Measurements from ENCODE around the gene WDR82.
"Not testable (repeated sequence)": the region's sequence is repeated elsewhere in the genome, so short reads cannot be mapped to it uniquely, and the experiment has no call there.

Gene WDR82

GRCh38 chr3:52289338-52289746 lies 10.9 kb upstream of the WDR82 start:
- H4K20me1 ChIP-seq (ENCODE audit: insufficient read depth, low read length), result no peaks in the 10 kb centered on the region
- 0 out of 2 replicates have a peak overlapping the region, but pooled peaks have one; percentile 96 for H3K27ac ChIP-seq (ENCODE audit: low read length)
- H2AFZ ChIP-seq (ENCODE audit: low read depth, low read length), result no peak overlapping the region
- H3K79me2 ChIP-seq (ENCODE audit: insufficient read depth, low read length), result peaks cover 29% of the 10 kb centered on the region
- TF ChIP-seq CTCF (IDR thresholded peaks at IDR 0.05; ENCODE audit: borderline replicate concordance, extremely low read depth, low read length, poor library complexity, severe bottlenecking) (no peak), EZH2 (IDR thresholded peaks at IDR 0.05; ENCODE audit: borderline replicate concordance, low read depth, low read length, severe bottlenecking) (no peak)
- H3K4me3 ChIP-seq (ENCODE audit: low read depth in 1 of 2, low read length in 2 of 2), result no peak overlapping the region
- peak overlapping the region; percentile 79; the same call in 1 of the 2 replicates for H3K9ac ChIP-seq (ENCODE audit: low read depth, low read length)
- H3K36me3 ChIP-seq (ENCODE audit: insufficient read depth, low read length), result peaks cover 24% of the 10 kb centered on the region
- peak overlapping the region; percentile 75 for H3K4me2 ChIP-seq (ENCODE audit: insufficient read depth, low read length)
- no peaks in the 10 kb centered on the region for H3K27me3 ChIP-seq (ENCODE audit: insufficient read depth, low read length, poor library complexity)
- ATAC-seq (ENCODE audit: insufficient read depth, low read depth) (no peak), DNase-seq (no peak)
- H3K4me1 ChIP-seq (ENCODE audit: insufficient read depth, low read length), result peaks cover 23% of the 10 kb centered on the region
- H3K9me3 ChIP-seq (ENCODE audit: insufficient read depth, low read length, severe bottlenecking), result no peaks in the 10 kb centered on the region

GRCh38 chr3:52288674-52289073 lies 10.2 kb upstream of the WDR82 start:
- H3K79me2 ChIP-seq (ENCODE audit: insufficient read depth, low read length), result peaks cover 29% of the 10 kb centered on the region
- H4K20me1 ChIP-seq (ENCODE audit: insufficient read depth, low read length), result no peaks in the 10 kb centered on the region
- ATAC-seq (ENCODE audit: insufficient read depth, low read depth), result no peak
- peak overlapping the region; percentile 79 for H3K9ac ChIP-seq (ENCODE audit: low read depth, low read length)
- peaks cover 24% of the 10 kb centered on the region for H3K36me3 ChIP-seq (ENCODE audit: insufficient read depth, low read length)
- peak overlapping the region; percentile 75 for H3K4me2 ChIP-seq (ENCODE audit: insufficient read depth, low read length)
- peak overlapping the region; percentile 96 for H3K27ac ChIP-seq (ENCODE audit: low read length)
- no peak for TF ChIP-seq CTCF (IDR thresholded peaks at IDR 0.05; ENCODE audit: borderline replicate concordance, extremely low read depth, low read length, poor library complexity, severe bottlenecking)
- no peak for TF ChIP-seq EZH2 (IDR thresholded peaks at IDR 0.05; ENCODE audit: borderline replicate concordance, low read depth, low read length, severe bottlenecking)
- H3K9me3 ChIP-seq (ENCODE audit: insufficient read depth, low read length, severe bottlenecking), result no peaks in the 10 kb centered on the region
- H3K4me1 ChIP-seq (ENCODE audit: insufficient read depth, low read length), result peaks cover 23% of the 10 kb centered on the region
- H3K4me3 ChIP-seq (ENCODE audit: low read depth in 1 of 2, low read length in 2 of 2), result peak overlapping the region; percentile 61 to 70; a peak in 3 of 4 replicates
- 0 out of 2 replicates have a peak overlapping the region, but pooled peaks have one; percentile 45 for H2AFZ ChIP-seq (ENCODE audit: low read depth, low read length)
- DNase-seq, result no peak
- no peaks in the 10 kb centered on the region for H3K27me3 ChIP-seq (ENCODE audit: insufficient read depth, low read length, poor library complexity)

- peaks cover 29% of the 10 kb centered on the region for H3K79me2 ChIP-seq (ENCODE audit: insufficient read depth, low read length)
- ATAC-seq (ENCODE audit: insufficient read depth, low read depth), result no peak
- peak overlapping the region; percentile 88; the same call in 1 of the 2 replicates for H2AFZ ChIP-seq (ENCODE audit: low read depth, low read length)
- H3K27me3 ChIP-seq (ENCODE audit: insufficient read depth, low read length, poor library complexity), result no peaks in the 10 kb centered on the region
- no peaks in the 10 kb centered on the region for H4K20me1 ChIP-seq (ENCODE audit: insufficient read depth, low read length)
- H3K4me2 ChIP-seq (ENCODE audit: insufficient read depth, low read length), result peak overlapping the region; percentile 75
- H3K9ac ChIP-seq (ENCODE audit: low read depth, low read length), result peak overlapping the region; percentile 79
- H3K27ac ChIP-seq (ENCODE audit: low read length), result peak overlapping the region; percentile 96
- H3K4me3 ChIP-seq (ENCODE audit: low read depth in 1 of 2, low read length in 2 of 2), result peak overlapping the region; percentile 61 to 70; a peak in 3 of 4 replicates
- no peaks in the 10 kb centered on the region for H3K9me3 ChIP-seq (ENCODE audit: insufficient read depth, low read length, severe bottlenecking)
- TF ChIP-seq CTCF (IDR thresholded peaks at IDR 0.05; ENCODE audit: borderline replicate concordance, extremely low read depth, low read length, poor library complexity, severe bottlenecking) (no peak), EZH2 (IDR thresholded peaks at IDR 0.05; ENCODE audit: borderline replicate concordance, low read depth, low read length, severe bottlenecking) (no peak)
- no peak for DNase-seq
- H3K36me3 ChIP-seq (ENCODE audit: insufficient read depth, low read length), result peaks cover 11% of the 10 kb centered on the region
- peaks cover 23% of the 10 kb centered on the region for H3K4me1 ChIP-seq (ENCODE audit: insufficient read depth, low read length)
Observed at GRCh38 chr3:52286777-52287110, 8.3 kb upstream of the WDR82 start.

GRCh38 chr3:52284051-52284450 lies 5.6 kb upstream of the WDR82 start:
- H3K9me3 ChIP-seq (ENCODE audit: insufficient read depth, low read length, severe bottlenecking); H3K4me2 ChIP-seq (ENCODE audit: insufficient read depth, low read length); H3K9ac ChIP-seq (ENCODE audit: low read depth, low read length); H4K20me1 ChIP-seq (ENCODE audit: insufficient read depth, low read length); H2AFZ ChIP-seq (ENCODE audit: low read depth, low read length); H3K36me3 ChIP-seq (ENCODE audit: insufficient read depth, low read length); ATAC-seq (ENCODE audit: insufficient read depth, low read depth); H3K27me3 ChIP-seq (ENCODE audit: insufficient read depth, low read length, poor library complexity); H3K27ac ChIP-seq (ENCODE audit: low read length); H3K4me3 ChIP-seq (ENCODE audit: low read depth in 1 of 2, low read length in 2 of 2); DNase-seq: not testable (repeated sequence)
- H3K79me2 ChIP-seq (ENCODE audit: insufficient read depth, low read length), result peaks cover 22% of the 10 kb centered on the region
- peaks cover 30% of the 10 kb centered on the region for H3K4me1 ChIP-seq (ENCODE audit: insufficient read depth, low read length)

Data from DND-41 (cell line).